NT2/D1 (cell line): ENCODE measurements around the gene CAB39.

Source experiments
- SUZ12 ChIP-seq: IDR thresholded peaks from 2 replicates; pipeline ENCODE4 v1.6.1; 2011; ENCODE audit not compliant: insufficient read length, insufficient read depth; ENCODE audit errors: extremely low read depth
- YY1 ChIP-seq: IDR thresholded peaks from 2 replicates; pipeline ENCODE4 v1.6.1; 2011; ENCODE audit not compliant: insufficient read length, insufficient read depth
- ZNF274 ChIP-seq: IDR thresholded peaks from 2 replicates; pipeline ENCODE4 v1.6.1; 2011; ENCODE audit warnings: mild to moderate bottlenecking, low read depth, low read length

DNA sequence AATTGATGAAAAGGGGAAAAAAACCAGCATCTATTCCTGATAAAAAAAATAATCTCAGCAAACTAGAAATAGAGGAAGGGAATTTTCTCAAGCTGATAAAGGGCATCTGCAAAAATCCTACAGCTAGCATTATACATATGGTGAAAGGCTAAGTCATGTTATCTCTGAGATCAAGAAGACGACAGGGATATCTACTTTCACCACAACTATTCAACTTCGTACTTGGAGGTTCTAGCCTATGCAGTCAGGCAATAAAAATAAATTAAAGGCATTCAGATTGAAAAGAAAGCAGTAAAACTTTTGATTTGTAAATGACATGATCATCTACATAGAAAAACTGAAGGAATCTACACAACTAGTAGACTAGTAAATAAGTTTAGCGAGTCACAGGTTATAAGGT lies 58.2 kb downstream of the CAB39 start:
- no peak for TF ChIP-seq YY1
- no peak for TF ChIP-seq ZNF274
- no peak for TF ChIP-seq SUZ12
